GM21515 (cell line): ENCODE results near the gene AVEN.
A peak's percentile ranks its signal among the peaks of the same experiment; 100 is the strongest.

Experiments
- ATAC-seq: cut with Tn5 transposase; IDR thresholded peaks from one replicate; pipeline ENCODE4 v1.9.1; 2021; ENCODE audit not compliant: unreplicated experiment

AVEN gene

DNA sequence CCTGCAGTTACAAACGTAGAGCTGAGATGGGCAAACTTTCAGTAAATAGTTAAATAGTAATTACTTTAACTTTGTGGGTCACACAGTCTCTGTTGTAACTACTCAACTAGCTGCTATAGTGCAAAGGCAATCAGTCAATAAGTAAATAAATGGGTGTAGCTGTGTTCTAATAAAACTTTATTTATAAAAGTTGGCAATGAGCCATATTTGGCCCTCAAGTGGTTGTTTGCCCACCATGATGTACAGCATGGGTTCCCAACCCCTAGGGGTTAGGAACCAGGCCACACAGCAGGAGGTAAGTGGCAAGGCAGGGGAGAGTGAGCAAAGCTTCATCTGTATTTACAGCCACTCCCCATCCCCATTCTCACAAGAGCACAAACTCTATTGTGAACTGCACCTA is 115.6 kb downstream of the AVEN start:
- ATAC-seq, result no peak

DNA sequence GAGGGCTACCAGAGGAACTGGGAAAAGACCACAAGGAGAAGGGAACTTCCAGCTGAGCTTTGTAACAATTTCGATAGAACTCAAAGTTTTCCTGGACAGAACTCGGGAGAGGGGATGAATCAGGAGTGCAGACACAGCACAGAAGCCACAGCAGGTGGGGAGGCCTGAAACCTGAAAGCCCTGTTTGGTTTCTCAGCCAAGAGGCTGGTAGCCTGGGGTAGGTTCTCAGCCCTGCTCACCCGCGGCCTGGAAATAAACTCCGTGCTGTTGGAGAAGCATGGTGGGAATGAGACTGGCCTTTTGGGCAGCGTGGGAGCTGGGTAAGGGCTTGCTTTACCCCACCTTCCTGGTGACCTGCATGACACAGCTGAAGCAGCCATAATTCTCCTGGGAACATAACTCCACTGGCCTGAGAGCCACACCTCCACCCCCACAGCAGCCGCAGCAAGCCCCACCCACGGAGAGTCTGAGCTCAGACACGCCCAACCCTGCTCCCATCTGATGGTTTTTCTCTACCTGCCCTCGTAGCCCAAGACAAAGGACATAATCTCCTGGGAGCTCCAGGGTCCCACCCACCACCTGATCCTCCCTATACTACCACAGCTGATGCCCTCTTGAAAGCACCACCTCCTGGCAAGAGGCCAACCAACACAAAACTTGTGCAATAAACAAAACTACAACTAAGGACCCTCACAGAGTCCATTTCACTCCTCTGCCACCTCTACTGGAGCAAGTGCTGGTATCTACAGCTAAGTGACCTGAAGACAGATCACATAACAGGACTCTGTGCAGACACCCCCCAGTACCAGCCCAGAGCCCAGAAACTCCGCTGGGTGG is 123.2 kb downstream of the AVEN start:
- ATAC-seq, result no peak

DNA sequence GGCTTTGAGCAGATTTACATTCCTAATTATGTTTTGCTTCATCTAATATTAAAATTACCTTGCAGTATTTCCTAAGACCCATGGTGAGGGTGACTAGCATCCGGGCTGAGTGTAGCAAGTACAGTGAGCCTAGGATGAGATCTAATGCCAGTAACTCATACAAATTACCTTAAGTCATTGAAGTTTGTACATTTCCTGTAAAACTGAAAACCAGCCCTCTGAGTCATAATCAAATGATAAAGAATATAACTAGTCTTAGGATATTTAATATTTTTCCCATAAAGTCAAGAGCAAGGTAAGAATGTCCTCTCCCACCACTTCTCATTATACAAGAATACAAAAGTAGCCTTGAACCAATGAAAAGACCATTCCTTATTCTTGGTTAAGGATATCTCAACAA is 125.5 kb downstream of the AVEN start:
- ATAC-seq, result no peak

DNA sequence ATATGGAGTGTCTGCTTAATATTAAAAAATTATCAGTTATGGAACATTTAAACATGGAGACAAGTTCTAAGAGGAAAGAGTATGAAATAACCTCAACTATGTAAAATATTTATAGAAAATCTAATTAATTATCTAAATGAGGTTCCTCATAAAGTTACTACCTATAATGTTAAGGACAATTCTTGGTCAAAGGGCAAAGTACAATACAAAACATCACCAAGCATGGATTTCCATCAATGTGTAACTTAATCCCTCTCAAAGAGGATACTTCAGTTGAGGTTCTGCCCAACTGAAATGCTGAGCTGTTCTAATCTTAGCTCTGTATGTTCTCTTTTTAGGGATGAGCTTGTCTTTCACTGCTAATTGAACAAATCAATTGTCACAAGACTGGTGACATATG is 126.7 kb downstream of the AVEN start:
- no peak for ATAC-seq

DNA sequence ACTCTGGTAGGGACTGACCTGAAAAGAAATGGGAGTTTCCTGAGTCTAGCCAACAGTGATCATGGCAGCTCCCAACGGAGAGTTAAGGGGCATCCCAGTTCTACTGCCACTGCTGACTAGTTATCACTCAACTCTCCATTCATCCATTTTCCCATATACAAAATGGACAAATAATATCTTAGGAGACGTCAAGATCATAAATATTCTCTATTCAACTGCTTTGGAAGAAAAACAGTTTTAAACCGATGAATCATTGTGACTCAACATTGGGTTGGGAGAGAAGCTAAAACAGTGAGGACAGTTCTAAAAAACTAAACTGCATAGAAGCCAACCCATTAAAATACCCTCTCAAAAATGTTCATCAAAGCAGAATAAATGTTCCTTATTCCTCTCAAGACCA is 128.3 kb downstream of the AVEN start:
- ATAC-seq, result no peak

DNA sequence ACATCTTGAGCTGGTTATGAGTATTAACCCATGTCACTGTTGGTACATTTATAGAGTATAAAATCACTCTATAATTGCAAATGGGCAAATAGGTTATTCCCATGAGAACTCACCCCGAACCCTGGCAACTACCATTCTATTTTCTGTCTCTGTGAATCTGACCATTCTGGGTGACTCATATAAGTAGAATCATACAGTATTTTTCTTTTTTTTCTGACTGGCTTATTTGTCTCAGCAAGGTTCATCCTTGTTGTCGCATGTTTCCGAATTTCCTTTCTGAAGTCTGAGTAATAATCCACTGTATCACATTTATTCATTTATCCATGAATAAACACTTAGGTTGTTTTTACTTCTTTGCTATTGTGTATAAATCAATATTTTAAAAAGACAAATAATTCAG is 130.6 kb downstream of the AVEN start:
- no peak for ATAC-seq

DNA sequence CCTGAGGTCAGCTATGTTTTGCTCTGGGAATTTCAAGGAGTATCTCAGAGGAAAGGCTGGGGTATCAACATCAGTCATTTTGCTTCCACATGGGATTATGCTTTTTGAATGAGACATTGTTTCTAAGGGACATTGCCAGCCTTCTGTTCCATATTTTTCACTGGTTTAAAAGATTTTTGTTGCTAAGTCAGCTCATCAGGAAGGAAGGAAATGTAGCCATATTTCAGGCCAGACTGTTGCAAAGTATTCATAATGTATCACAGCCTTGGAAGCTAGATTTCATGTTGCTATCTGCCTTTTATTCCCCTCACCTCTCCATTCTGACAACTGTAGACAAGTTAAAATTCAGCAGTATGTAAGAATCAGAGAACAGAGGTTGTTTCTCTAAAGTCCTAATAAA is 131.7 kb downstream of the AVEN start:
- ATAC-seq, result no peak

DNA sequence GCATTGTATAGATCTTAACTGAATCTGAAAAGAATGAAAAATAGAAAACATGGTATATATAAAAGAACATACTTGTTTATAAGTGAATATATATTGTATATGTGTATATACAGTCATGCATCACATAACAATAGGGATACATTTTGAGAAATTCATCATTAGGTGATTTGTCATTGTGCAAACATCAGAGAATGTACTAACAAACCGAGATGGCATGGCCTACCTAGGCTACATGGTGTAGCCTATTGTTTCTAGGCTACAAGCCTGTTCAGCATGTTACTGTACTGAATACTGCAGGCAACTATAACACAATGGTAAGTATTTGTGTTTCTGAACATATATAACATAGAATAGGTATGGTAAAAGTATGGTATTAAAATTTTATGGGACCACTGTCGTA is 135.3 kb downstream of the AVEN start:
- ATAC-seq, result no peak

DNA sequence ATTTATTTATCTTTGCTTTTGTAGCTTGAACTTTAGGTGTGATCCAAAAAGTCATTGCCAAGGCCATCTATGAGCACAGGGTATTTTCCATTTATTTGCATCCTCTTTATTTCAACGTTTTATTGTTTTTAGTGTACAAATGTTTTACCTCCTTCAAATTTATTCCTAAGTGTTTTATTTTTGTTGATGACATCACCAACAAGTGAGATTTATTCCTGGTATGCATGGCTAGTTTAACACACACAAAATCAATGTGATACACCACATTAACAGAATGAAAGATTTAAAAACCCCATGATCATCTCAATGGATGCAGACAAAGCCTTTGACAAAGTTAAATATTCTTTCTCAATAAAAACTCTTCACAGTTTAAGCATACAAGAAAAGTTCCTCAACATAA is 137.0 kb downstream of the AVEN start:
- no peak for ATAC-seq

DNA sequence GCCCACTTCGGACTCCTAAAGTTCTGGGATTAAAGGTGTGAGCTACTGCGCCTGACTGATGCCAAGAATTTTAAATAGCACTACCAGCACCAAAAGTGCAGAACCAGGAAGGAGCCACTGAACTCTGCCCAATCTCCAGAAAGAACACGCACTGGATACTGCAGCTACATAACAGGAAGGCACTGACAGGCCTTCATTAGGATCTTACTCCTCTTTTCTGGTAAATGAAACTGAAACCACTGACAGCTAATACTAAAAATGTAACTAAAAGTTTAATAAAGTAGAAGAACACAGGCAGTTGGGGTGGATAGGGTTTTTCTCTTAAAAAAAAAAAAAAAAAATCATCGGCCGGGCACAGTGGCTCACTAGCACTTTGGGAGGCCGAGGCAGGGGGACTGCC is 144.8 kb downstream of the AVEN start:
- peak; percentile 61 for ATAC-seq

DNA sequence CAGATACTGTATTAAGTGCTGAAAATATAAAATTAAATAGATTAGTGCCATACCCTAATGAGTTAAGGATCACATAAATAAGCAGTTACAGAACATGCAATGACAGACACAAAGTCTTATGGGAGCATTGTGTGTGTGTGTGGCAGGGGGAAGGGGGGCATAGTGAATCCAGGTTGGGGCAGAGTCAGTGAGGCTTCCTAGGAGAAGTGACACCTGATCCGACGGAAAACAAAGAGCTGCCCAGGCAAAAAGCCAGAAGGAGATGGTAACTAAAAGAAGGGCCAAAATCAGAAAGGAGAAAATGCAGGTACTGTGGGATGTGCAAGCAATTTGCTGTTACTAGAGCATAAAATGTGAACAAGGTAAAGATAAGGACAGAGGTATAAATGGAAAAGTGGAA is 150.8 kb downstream of the AVEN start:
- ATAC-seq, result no peak

DNA sequence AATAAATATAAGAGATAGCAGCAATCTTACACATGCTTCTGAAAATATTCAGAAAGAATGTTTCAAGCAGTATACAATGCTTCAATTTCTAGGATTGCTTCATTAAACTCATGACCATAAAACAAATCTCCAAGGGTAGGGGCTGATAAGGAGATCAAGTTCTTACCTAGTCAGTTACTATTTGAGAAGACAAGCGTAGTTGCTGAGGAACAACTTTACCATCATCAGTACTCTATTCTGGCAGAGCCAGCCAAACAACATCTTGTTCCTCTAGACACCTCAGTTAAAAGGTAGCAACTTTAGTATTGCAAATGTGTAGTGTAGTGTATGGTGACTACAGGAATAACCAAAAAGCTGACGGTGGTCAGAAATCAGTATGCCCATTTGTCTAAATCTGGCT is 156.1 kb downstream of the AVEN start:
- ATAC-seq, result no peak

DNA sequence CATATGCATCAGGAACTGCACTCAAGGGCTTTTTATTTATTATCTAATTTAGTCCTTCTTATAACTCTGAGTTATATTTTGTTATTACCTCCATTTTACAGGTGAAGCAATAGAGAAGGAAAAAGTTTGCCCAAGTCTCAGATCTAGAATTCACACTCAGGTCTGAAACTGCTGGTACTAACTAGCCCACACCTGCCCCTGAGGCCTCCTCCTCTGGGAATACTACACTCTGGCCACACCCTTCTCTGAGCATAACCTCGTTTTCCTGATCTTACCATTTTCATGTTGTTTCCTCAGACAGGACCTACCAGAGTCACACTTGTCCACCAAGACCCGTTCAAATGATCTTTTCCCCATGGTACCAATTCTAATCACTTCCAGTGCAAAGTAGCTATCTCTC is 164.8 kb downstream of the AVEN start:
- ATAC-seq, result no peak

DNA sequence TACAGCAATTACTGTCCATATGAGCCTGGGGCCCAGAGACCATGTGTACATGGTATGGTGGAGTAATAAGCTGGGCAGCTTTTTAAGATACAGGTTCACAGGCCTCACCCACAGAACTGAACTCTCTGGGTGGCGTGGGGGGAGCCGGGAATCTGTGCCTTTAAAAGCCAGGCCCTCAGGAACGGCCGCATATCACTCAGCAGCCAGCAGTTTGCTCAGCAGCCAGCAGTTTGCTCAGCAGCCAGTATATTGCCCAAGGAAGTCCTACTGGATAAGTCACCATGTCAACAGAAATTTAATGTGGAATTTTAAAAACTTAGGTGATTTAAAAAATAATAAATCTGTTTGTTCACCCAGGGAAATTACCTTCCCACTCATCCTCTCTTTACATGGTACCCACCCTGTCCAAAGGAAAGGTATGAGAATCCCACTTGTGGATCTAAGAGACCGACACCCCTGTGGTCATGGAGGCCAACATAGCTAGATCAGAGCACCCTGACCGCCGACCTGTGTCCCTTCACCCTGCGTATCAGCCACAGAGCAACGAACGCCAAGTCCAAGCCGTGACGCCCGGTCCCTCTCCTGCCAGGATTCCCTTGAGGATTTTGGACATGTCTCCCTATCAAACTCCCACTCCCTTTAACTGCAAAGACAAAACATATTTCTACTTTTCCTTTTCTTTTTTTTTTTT is 166.4 kb downstream of the AVEN start:
- no peak for ATAC-seq

DNA sequence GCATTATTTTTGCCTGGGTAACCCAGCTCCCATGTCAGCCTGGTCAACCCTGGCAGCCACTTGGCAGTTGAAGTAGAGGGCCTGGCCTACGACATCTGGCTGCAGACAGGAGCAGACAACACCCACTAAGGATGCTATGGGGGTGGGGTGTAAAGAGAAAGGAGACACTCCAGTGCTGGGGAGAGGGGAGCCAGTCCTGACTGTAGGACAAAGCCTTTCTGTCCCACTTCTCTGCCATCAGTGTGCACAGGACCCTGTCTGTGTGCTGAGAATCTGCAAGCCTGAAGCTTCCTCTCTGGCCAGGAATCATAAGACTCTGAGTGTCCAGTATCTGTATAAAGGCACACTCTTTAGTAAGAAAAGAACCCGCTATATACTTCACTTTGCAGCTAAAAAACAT is 167.0 kb downstream of the AVEN start:
- no peak for ATAC-seq

DNA sequence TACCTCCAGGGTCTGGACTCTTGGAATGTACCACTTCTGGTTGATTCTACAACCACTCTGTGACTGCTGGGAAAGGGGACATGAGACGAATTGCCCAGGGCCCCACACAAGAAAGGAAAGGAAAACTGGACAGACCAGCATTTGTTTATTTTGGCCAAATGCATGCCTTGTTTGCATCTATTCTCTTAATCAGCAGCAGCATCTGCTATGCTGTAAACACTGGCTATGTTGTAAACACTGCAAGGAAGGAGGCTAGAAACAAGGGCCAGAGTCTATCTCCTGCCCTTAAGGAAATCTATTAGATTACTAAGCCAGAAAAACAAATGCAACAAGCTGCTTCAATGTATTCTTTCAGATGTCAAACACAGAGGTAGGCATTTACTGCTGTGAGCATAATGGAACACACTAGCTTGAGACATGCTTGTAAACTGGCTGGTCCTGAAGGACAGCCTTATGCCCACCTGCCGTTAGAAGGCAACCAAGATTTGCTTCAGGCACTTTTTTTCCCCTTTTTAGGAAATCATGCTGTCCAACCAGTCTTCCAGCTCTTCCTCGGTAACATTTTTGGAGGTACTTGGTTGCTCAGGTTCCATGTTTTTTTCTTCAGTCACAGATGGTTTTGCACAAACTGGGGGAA is 172.8 kb downstream of the AVEN start:
- ATAC-seq, result no peak

DNA sequence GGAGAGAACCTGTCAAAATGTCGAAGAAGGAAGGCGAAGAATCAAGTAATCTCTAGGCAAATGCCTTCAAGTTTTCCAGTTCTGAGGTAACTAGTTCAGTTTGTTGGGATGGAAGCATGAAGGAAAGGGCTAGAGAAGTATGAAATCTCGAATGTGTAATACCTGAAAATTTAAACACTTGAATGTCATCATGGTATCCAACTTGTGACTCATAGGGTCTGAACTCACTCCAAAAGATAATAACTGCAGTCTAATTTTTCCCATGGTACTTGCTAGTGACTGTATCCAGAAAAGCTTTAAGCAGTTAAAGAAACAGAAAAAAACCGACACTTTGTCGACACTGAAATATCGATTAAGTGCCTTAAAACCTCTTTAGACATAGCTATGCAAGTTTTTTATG is 173.6 kb downstream of the AVEN start:
- ATAC-seq, result no peak

DNA sequence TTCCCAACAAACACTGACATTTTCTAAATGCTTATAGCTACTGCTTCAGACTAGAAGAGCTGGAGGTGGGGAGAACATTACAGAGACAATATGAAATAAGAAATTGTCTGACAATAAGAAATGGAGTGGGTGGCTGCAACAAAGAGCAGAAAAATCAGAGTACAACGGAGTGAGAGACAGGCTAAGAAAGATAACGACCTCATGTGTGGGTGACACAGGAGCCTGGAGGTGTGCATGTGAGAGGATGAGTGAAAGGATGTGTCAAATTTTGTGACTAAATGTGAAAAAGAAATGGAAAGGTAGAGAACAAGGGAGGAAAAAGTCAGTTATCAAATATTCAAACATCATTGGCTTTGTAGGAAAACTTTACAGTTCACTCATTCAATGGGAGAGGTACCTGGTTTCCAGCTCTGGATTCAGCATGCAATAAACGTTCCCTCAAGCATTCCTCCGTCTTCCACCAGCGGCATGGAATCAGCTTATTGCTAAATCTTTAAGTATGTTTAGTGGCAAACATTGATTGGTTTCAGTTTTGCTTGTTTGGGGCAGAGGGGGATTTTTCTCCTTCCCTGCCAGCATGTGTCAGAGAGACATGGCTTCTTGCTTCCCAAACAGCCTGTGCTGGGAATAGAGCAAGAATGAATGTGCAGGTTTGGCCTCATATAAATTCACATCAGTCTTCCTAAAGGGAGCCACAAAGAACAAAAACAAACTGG is 174.5 kb downstream of the AVEN start:
- no peak for ATAC-seq

DNA sequence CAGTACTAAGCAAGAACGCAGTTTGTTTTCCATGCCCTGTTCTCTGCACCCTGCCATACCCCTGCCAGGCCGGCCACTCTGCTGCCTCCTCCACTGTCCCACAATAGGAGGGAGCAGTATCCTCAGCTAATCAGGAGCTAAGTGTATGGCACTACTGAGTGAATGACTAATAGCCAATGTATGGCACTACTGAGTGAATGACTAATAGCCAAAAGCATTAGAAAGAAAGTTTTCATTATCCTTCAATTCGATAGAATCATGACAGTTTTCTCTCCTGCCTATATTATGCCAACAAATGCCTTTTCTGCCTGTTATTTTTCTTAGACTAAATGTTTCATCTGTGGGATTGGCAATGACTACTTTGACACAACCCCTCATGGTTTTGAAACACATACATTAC is 178.2 kb downstream of the AVEN start:
- no peak for ATAC-seq

DNA sequence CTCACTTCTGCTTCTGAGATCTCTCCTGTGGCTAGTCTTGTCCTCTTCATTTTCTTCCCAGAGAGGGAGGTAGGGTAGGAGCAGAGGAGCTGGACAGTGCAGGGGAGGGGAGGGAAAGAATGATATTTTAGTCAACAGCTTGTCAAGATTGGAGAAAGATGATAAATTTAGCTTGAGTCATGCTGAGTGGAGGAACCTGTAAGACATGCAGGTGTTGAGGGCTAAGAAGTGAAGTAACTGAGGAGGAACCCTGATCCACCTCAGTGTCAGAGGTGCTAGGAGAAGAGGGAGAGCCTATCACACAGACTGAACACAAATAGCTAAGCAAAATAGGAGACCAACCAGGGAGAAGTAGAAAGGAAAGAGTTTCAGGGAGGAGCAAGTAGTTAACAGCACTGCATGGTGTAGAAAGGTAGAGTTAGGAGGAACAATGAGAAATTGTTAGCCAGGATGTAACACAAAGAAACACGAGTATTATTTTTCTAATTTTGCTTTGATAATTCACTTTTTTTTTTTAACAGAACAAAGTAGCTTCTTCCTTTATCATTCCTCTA is 178.9 kb downstream of the AVEN start:
- ATAC-seq, result no peak

DNA sequence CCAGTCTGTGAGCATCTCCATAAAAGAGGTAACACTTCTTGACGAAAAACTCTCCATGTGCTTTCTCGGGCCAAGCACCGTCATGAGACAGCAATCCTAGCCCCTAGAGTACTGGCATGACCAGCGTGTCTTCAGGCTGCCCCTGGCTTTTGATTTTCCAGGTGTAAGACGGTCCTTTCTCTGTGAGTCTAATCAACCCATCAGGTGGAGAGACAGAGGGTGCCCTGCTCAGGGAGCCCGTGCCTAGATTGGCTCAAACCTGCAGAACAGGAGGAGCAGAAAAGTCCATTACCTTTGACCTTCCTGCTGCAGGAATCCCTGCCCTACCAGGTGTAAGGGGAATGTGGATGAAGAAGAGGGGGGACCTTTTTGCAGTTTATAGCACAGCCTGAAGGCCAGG is 180.2 kb downstream of the AVEN start:
- ATAC-seq, result no peak
